ENCODE data around the gene SAMD7. TPM values are rescaled to one million over a fixed set of nuclear protein-coding genes. Genes with fewer than 3 reads are reported as not detected.

SAMD7 gene
- total RNA-seq, 1 experiment from 2014 or later: not detected

DNA sequence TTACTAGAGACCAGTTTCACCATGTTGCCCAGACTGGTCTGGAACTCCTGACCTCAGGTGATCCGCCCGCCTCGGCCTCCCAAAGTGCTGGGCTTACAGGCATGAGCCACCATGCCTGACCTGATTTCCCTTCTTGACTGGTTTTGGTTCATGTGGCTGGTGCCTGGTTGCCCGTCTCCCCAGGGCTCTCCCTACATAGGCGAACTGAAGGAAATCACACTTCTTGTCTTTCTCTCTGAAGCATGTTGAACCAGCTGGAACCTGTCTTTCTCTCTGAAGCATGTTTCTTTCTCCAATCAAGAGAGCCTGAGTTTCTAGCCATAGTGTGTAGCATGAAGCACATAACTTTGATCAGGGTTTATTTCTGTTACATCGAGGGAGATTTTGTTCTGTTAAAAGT is 16.3 kb upstream of the SAMD7 start:
- H3K36me3 ChIP-seq (ENCODE audit: control insufficient read depth, insufficient read depth, low read length): no peaks in the 10 kb centered on the region
- Mint-ChIP-seq H3K27ac (ENCODE audit: unreplicated experiment) (no peak overlapping the region), H3K36me3 (ENCODE audit: insufficient read depth, unreplicated experiment) (no peaks in the 10 kb centered on the region), H3K4me1 (ENCODE audit: low read depth, unreplicated experiment) (no peaks in the 10 kb centered on the region), H3K27me3 (ENCODE audit: insufficient read depth, unreplicated experiment) (no peaks in the 10 kb centered on the region), H3K4me3 (ENCODE audit: unreplicated experiment) (no peak overlapping the region), H3K9me3 (ENCODE audit: unreplicated experiment) (no peaks in the 10 kb centered on the region)
- H3K27me3 ChIP-seq (replicated peaks; ENCODE audit: control insufficient read depth, insufficient read depth, low read length): no peaks in the 10 kb centered on the region
- no peak overlapping the region for H3K4me3 ChIP-seq (ENCODE audit: low read depth, low read length)
- ChIA-PET POLR2A (no interaction called here), CTCF (no interaction called here)
- TF ChIP-seq, protein P1, sequence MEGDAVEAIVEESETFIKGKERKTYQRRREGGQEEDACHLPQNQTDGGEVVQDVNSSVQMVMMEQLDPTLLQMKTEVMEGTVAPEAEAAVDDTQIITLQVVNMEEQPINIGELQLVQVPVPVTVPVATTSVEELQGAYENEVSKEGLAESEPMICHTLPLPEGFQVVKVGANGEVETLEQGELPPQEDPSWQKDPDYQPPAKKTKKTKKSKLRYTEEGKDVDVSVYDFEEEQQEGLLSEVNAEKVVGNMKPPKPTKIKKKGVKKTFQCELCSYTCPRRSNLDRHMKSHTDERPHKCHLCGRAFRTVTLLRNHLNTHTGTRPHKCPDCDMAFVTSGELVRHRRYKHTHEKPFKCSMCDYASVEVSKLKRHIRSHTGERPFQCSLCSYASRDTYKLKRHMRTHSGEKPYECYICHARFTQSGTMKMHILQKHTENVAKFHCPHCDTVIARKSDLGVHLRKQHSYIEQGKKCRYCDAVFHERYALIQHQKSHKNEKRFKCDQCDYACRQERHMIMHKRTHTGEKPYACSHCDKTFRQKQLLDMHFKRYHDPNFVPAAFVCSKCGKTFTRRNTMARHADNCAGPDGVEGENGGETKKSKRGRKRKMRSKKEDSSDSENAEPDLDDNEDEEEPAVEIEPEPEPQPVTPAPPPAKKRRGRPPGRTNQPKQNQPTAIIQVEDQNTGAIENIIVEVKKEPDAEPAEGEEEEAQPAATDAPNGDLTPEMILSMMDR (IDR thresholded peaks at IDR 0.05; ENCODE audit: insufficient read depth in 1 of 2, low read depth in 1 of 2, low read length in 1 of 2, severe bottlenecking in 1 of 2, unreplicated experiment in 1 of 2): no peak
- no peak for DNase-seq
- H3K4me1 ChIP-seq: no peaks in the 10 kb centered on the region
- intact Hi-C loops (cut with micrococcal nuclease; ENCODE audit: unreplicated experiment): no loop called here
- no peaks in the 10 kb centered on the region for H3K9me3 ChIP-seq
- no TSS peak for BruUV-seq (replicated peaks)

DNA sequence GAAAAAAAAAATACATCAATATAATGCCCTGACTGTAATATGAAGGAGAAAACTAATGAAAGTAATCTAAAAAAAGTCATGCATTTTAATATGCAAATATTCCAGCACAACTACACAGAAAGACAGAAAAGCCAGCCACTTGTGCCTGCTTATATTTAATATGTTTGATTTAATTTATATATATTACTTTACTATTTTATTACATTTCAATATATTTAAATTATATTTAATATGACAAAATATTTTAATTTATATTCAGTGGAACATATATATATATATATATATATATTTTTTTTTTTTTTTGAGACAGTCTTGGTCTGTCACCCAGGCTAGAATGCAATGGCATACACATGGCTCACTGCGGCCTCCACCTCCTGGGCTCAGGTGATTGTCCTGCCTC is 14.1 kb upstream of the SAMD7 start:
- Mint-ChIP-seq H3K9me3 (ENCODE audit: unreplicated experiment) (no peaks in the 10 kb centered on the region), H3K4me3 (ENCODE audit: unreplicated experiment) (no peak overlapping the region), H3K36me3 (ENCODE audit: insufficient read depth, unreplicated experiment) (no peaks in the 10 kb centered on the region), H3K4me1 (ENCODE audit: low read depth, unreplicated experiment) (no peaks in the 10 kb centered on the region), H3K27ac (ENCODE audit: unreplicated experiment) (no peak overlapping the region), H3K27me3 (ENCODE audit: insufficient read depth, unreplicated experiment) (no peaks in the 10 kb centered on the region)
- POLR2A ChIA-PET: no interaction called here
- no peaks in the 10 kb centered on the region for H3K27me3 ChIP-seq (replicated peaks; ENCODE audit: control insufficient read depth, insufficient read depth, low read length)
- H3K4me3 ChIP-seq (ENCODE audit: low read depth, low read length): no peak overlapping the region
- H3K9me3 ChIP-seq: peaks cover 9% of the 10 kb centered on the region; the same call in 1 of the 2 replicates
- H3K36me3 ChIP-seq (ENCODE audit: control insufficient read depth, insufficient read depth, low read length): no peaks in the 10 kb centered on the region
- no TSS peak for BruUV-seq (replicated peaks)
- no peaks in the 10 kb centered on the region for H3K4me1 ChIP-seq
- TF ChIP-seq, protein P1 (IDR thresholded peaks at IDR 0.05; ENCODE audit: insufficient read depth in 1 of 2, low read depth in 1 of 2, low read length in 1 of 2, severe bottlenecking in 1 of 2, unreplicated experiment in 1 of 2): no peak
- CTCF ChIA-PET: no interaction called here
- intact Hi-C loops (cut with micrococcal nuclease; ENCODE audit: unreplicated experiment): no loop called here
- no peak for DNase-seq

DNA sequence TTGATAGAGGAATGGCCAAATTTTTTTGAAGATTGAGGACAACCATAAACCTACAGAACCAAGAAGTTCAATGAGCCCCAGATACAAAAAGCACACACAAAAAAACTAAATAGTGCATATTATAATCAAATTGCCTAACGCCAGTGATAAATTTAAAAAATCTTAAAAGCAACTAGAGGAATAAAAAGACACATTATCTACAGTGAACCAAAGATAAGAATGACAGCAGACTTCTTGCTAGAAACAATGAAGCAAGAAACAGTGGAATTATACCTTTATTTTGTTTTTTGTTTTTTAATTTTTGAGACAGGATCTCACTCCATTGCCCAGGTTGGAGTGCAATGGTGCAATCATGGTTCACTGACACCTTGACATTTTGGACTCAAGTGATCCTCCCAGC is 9.9 kb upstream of the SAMD7 start:
- no peak overlapping the region for H3K27ac Mint-ChIP-seq (ENCODE audit: unreplicated experiment)
- no peak for DNase-seq
- H3K9me3 Mint-ChIP-seq (ENCODE audit: unreplicated experiment): peaks cover 9% of the 10 kb centered on the region
- H3K27me3 ChIP-seq (replicated peaks; ENCODE audit: control insufficient read depth, insufficient read depth, low read length): no peaks in the 10 kb centered on the region
- H3K4me3 ChIP-seq (ENCODE audit: low read depth, low read length): no peak overlapping the region
- H3K9me3 ChIP-seq: peaks cover 9% of the 10 kb centered on the region; the same call in 1 of the 2 replicates
- ChIA-PET CTCF (no interaction called here), POLR2A (no interaction called here)
- no peak overlapping the region for H3K4me3 Mint-ChIP-seq (ENCODE audit: unreplicated experiment)
- TF ChIP-seq, protein P1 (IDR thresholded peaks at IDR 0.05; ENCODE audit: insufficient read depth in 1 of 2, low read depth in 1 of 2, low read length in 1 of 2, severe bottlenecking in 1 of 2, unreplicated experiment in 1 of 2): no peak
- no peaks in the 10 kb centered on the region for H3K27me3 Mint-ChIP-seq (ENCODE audit: insufficient read depth, unreplicated experiment)
- H3K36me3 ChIP-seq (ENCODE audit: control insufficient read depth, insufficient read depth, low read length): no peaks in the 10 kb centered on the region
- no TSS peak for BruUV-seq (replicated peaks)
- no peaks in the 10 kb centered on the region for H3K4me1 ChIP-seq
- intact Hi-C loops (cut with micrococcal nuclease; ENCODE audit: unreplicated experiment): no loop called here
- no peaks in the 10 kb centered on the region for H3K36me3 Mint-ChIP-seq (ENCODE audit: insufficient read depth, unreplicated experiment)
- H3K4me1 Mint-ChIP-seq (ENCODE audit: low read depth, unreplicated experiment): no peaks in the 10 kb centered on the region

Measured in Caco-2 (cell line).